HepG2 (cell line): ENCODE results near the gene GPLD1. TPM values are rescaled to one million over a fixed set of nuclear protein-coding genes. Genes with fewer than 3 reads are reported as not detected.

ENCODE experiments used
- ATAC-seq: fragments of 200-7000 bp; cut with Tn5 transposase; 3 replicates; pipeline ENCODE4 v1.9.1; 2020; ENCODE audit warnings: mild to moderate bottlenecking, moderate library complexity
- BruUV-seq: library from RNA; stranded (reverse); fragments of 400-500 nt; replicated peaks from 2 replicates; lab custom pipeline; 2021; lab: Mats Ljungman, UMichigan
- CTCF ChIA-PET: fragments of 300-600 bp; formaldehyde crosslinking; extraction: SDS; loops from one replicate; lab custom pipeline; 2021; ENCODE audit warnings: low total read pairs, inconsistent platforms, low intra/inter-chr PET ratio; lab: Yijun Ruan, JAX
- POLR2A ChIA-PET: fragments of 350-600 bp; sonication (Branson Sonifier 250); formaldehyde crosslinking; loops from one replicate; lab custom pipeline; 2020; ENCODE audit warnings: antibody characterized with exemption, inconsistent platforms; lab: Yijun Ruan, JAX
- DNase-seq: peaks from one replicate; pipeline ENCODE4 v3.0.0-alpha.2; 2015; ENCODE audit warnings: low spot score
- FAIRE-seq: peaks from 3 replicates; lab custom pipeline; 2011; peaks lifted over from hg19 to GRCh38; lab: Jason Lieb, UNC
- H2AFZ ChIP-seq: one replicate; pipeline ENCODE4 v1.6.1; 2011; ENCODE audit warnings: low read length, inconsistent platforms
- H3K27ac ChIP-seq: fragments of 300-600 bp; 3 replicates; pipeline ENCODE4 v1.8.0; 2011; ENCODE audit warnings: mixed run types, mild to moderate bottlenecking, mixed read lengths, low read length, inconsistent platforms; ENCODE audit not compliant: insufficient read depth; ENCODE audit errors: extremely low read length
- H3K27me3 ChIP-seq, 2 experiments: fragments of 200-600 bp in 1 of 2; 2 replicates in 1 of 2; 3 replicates in 1 of 2; pipeline versions ENCODE4 v1.6.0 to v1.8.0; 2011; ENCODE audit warnings: low read length in 2 of 2, mild to moderate bottlenecking in 2 of 2, moderate library complexity in 2 of 2, inconsistent platforms in 1 of 2; ENCODE audit not compliant: insufficient read depth in 2 of 2, control insufficient read depth in 1 of 2
- H3K36me3 ChIP-seq, 2 experiments: fragments of 200-600 bp in 1 of 2; replicated peaks in 1 of 2; 2 replicates in 1 of 2; 3 replicates in 1 of 2; pipeline versions ENCODE4 v1.5.1 to v1.8.0; 2011; ENCODE audit warnings: low read length in 2 of 2, inconsistent platforms in 1 of 2; ENCODE audit not compliant: insufficient read depth in 2 of 2, control insufficient read depth in 1 of 2
- H3K4me1 ChIP-seq: 2 replicates; pipeline ENCODE4 v1.5.1; 2012; ENCODE audit warnings: low read length, inconsistent platforms; ENCODE audit not compliant: insufficient read depth
- H3K4me2 ChIP-seq: 2 replicates; pipeline ENCODE4 v1.6.0; 2011; ENCODE audit warnings: low read depth, low read length, inconsistent platforms
- H3K4me3 ChIP-seq, 3 experiments: fragments of 200-600 bp in 1 of 3; sonication (generic), shearing (Covaris generic) in 1 of 3; replicated peaks in 1 of 3; 2 replicates each; pipeline ENCODE4 v1.5.1; 2011 to 2016; ENCODE audit warnings: low read length in 3 of 3, inconsistent platforms in 2 of 3, low read depth in 2 of 3, mild to moderate bottlenecking in 2 of 3, control low read depth in 1 of 3, mixed read lengths in 1 of 3; ENCODE audit not compliant: insufficient read depth in 1 of 3
- H3K79me2 ChIP-seq: one replicate; pipeline ENCODE4 v1.6.1; 2011; ENCODE audit warnings: low read length, inconsistent platforms; ENCODE audit not compliant: insufficient read depth
- H3K9ac ChIP-seq: 2 replicates; pipeline ENCODE4 v1.6.0; 2011; ENCODE audit warnings: mild to moderate bottlenecking, low read depth, low read length, inconsistent platforms; ENCODE audit not compliant: insufficient read depth
- H3K9me3 ChIP-seq: 2 replicates; pipeline ENCODE4 v1.5.1; 2012; ENCODE audit warnings: mild to moderate bottlenecking, low read length
- H4K20me1 ChIP-seq: 2 replicates; pipeline ENCODE4 v1.6.0; 2011; ENCODE audit warnings: inconsistent platforms, mild to moderate bottlenecking, low read length, moderate library complexity; ENCODE audit not compliant: insufficient read depth
- ESRRA ChIP-seq: sonication (generic); formaldehyde crosslinking; IDR thresholded peaks from 2 replicates; pipeline ENCODE4 v1.5.1; 2020; ENCODE audit warnings: mild to moderate bottlenecking, low read depth, missing genetic modification reagents
- NPAS2 ChIP-seq: sonication (generic); formaldehyde crosslinking; IDR thresholded peaks from 2 replicates; pipeline ENCODE4 v1.8.0; 2022; ENCODE audit warnings: mild to moderate bottlenecking, missing genetic modification reagents, borderline replicate concordance
- RNF2 ChIP-seq: fragments of 450-650 bp; conservative IDR thresholded peaks from 2 replicates; pipeline ENCODE4 v1.6.1; 2016; ENCODE audit warnings: low read depth
- RORA ChIP-seq: sonication (generic); formaldehyde crosslinking; IDR thresholded peaks from 2 replicates; pipeline ENCODE4 v1.5.0; 2020; ENCODE audit warnings: mild to moderate bottlenecking, missing genetic modification reagents, moderate library complexity
- ZNF205 ChIP-seq: IDR thresholded peaks from 2 replicates; pipeline ENCODE4 v1.6.1; 2018; ENCODE audit warnings: missing biosample characterization, missing genetic modification reagents
- ZNF253 ChIP-seq: sonication (generic); formaldehyde crosslinking; IDR thresholded peaks from 2 replicates; pipeline ENCODE4 v1.8.0; 2022; ENCODE audit warnings: mild to moderate bottlenecking, missing genetic modification reagents, borderline replicate concordance
- ZNF614 ChIP-seq: IDR thresholded peaks from 2 replicates; pipeline ENCODE4 v1.6.1; 2018; ENCODE audit warnings: missing biosample characterization, missing genetic modification reagents, inconsistent platforms, borderline replicate concordance
- WGBS: methylation state at CpG from one replicate; pipeline ENCODE4 v1.1.6; 2017; ENCODE audit warnings: low lambda C conversion rate; 5-methylcytosine and 5-hydroxymethylcytosine counted together
- in situ Hi-C: cut with HindIII; loops from 2 replicates; pipeline ENCODE4 v1.10.0; 2017; ENCODE audit warnings: low pct_unique_long_range_greater_than_20kb; ENCODE audit not compliant: extremely low pct_ligation_motif_present
- intact Hi-C: fragments of 100-400 bp; cut with micrococcal nuclease; formaldehyde crosslinking; loops from one replicate; pipeline ENCODE4 v1.10.0; 2022; ENCODE audit not compliant: unreplicated experiment
- polyA plus RNA-seq, 8 experiments: library from polyadenylated mRNA; depleted of rRNA in 3 of 8; stranded (reverse) in 7 of 8; unstranded in 1 of 8; fragments of >200 nt; fragmentation: Illumina TruSeq in 4 of 8; extraction: Trizol in 4 of 8; gene quantifications; 2 replicates each; pipeline versions ENCODE4 v1.2.1 to v1.2.3, GENCODE V29; 2011 to 2016; ENCODE audit warnings: low read depth in 4 of 8, missing spikeins in 1 of 8, mixed read lengths in 1 of 8; ENCODE audit not compliant: insufficient read depth in 1 of 8
- total RNA-seq, 5 experiments: library from RNA; depleted of rRNA; stranded (reverse); fragments of >200 nt; fragmentation: Illumina TruSeq; extraction: Trizol; gene quantifications; 2 replicates each; pipeline ENCODE4 v1.2.3, GENCODE V29; 2016; ENCODE audit warnings: low read depth in 1 of 5
- TF ChIP-seq, protein P1 (sequence below): sonication (generic); formaldehyde crosslinking; IDR thresholded peaks from 2 replicates; pipeline ENCODE4 v1.5.0; 2020; ENCODE audit warnings: missing genetic modification reagents
- TF ChIP-seq, protein P2 (sequence below): sonication (generic); formaldehyde crosslinking; IDR thresholded peaks from 2 replicates; pipeline ENCODE4 v1.8.0; 2022; ENCODE audit warnings: mild to moderate bottlenecking, missing genetic modification reagents, borderline replicate concordance

The GPLD1 gene
- total and polyA plus RNA-seq, 2 of the 13 experiments (the other 11 are each of a cell fraction or from before 2014, with no cell fraction given): 6.2 to 7.6 TPM

GRCh38 chr6:24500683-24501082 is 11.3 kb upstream of the GPLD1 start:
- no peak overlapping the region for H2AFZ ChIP-seq
- no peak for DNase-seq
- no peak for TF ChIP-seq NPAS2 (CRISPR knock-in tag)
- TF ChIP-seq ZNF205: no peak
- TF ChIP-seq, protein P1, sequence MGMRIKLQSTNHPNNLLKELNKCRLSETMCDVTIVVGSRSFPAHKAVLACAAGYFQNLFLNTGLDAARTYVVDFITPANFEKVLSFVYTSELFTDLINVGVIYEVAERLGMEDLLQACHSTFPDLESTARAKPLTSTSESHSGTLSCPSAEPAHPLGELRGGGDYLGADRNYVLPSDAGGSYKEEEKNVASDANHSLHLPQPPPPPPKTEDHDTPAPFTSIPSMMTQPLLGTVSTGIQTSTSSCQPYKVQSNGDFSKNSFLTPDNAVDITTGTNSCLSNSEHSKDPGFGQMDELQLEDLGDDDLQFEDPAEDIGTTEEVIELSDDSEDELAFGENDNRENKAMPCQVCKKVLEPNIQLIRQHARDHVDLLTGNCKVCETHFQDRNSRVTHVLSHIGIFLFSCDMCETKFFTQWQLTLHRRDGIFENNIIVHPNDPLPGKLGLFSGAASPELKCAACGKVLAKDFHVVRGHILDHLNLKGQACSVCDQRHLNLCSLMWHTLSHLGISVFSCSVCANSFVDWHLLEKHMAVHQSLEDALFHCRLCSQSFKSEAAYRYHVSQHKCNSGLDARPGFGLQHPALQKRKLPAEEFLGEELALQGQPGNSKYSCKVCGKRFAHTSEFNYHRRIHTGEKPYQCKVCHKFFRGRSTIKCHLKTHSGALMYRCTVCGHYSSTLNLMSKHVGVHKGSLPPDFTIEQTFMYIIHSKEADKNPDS (CRISPR knock-in tag): no peak
- TF ChIP-seq ZNF614 (CRISPR knock-in tag): no peak
- TF ChIP-seq RORA (CRISPR knock-in tag): no peak
- no peak for TF ChIP-seq ZNF253
- no peak for TF ChIP-seq ESRRA (CRISPR knock-in tag)
- TF ChIP-seq, protein P2, sequence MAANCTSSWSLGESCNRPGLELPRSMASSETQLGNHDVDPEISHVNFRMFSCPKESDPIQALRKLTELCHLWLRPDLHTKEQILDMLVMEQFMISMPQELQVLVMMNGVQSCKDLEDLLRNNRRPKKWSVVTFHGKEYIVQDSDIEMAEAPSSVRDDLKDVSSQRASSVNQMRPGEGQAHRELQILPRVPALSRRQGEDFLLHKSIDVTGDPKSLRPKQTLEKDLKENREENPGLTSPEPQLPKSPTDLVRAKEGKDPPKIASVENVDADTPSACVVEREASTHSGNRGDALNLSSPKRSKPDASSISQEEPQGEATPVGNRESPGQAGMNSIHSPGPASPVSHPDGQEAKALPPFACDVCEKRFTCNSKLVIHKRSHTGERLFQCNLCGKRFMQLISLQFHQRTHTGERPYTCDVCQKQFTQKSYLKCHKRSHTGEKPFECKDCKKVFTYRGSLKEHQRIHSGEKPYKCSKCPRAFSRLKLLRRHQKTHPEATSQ (CRISPR knock-in tag): no peak
- TF ChIP-seq RNF2: no peak
- TF ChIP-seq, all 625 proteins: peak for 0
- Histone ChIP-seq H3K36me3 (peaks cover 2 to 14% of the 10 kb centered on the region in 2 experiments; a peak in 4 of 5 replicates), H4K20me1 (no peaks in the 10 kb centered on the region), H3K9ac (no peak overlapping the region), H3K27me3 (no peaks in the 10 kb centered on the region), H3K4me1 (peaks cover 36% of the 10 kb centered on the region), H3K27ac (no peak overlapping the region), H3K4me2 (no peak overlapping the region), H3K9me3 (no peaks in the 10 kb centered on the region), H3K79me2 (peaks cover 2% of the 10 kb centered on the region), H3K4me3 (no peak overlapping the region)
- CTCF ChIA-PET: no interaction called here
- peak; percentile 26 for FAIRE-seq
- intact Hi-C loops (no loop called here), in situ Hi-C loops (no loop called here)
- no TSS peak for BruUV-seq
- POLR2A ChIA-PET: interaction anchor here (1.3 kb wide), 1 partner anchor 20 kb away, joined by 4 read pairs; no protein-coding TSS in a partner anchor
- 92% methylated on average over 3 of the region's 3 CpGs for WGBS
- ATAC-seq: no peak
